MCF 10A (cell line): ENCODE measurements around the gene PTPN5. TPM values are rescaled to one million over a fixed set of nuclear protein-coding genes. Genes with fewer than 3 reads are reported as not detected.

Experiments used
- BruUV-seq: library from RNA; stranded (reverse); fragments of 400-500 nt; replicated peaks from 2 replicates; lab custom pipeline; 2021; lab: Mats Ljungman, UMichigan
- CTCF ChIA-PET: fragments of 300-600 bp; sonication (Branson Sonifier 250); formaldehyde crosslinking; extraction: SDS; loops from one replicate; lab custom pipeline; 2021; ENCODE audit warnings: antibody characterized with exemption, inconsistent platforms; lab: Yijun Ruan, JAX
- POLR2A ChIA-PET: fragments of 300-600, 350-650 bp; sonication (Branson Sonifier 250); formaldehyde crosslinking; extraction: SDS; loops from one replicate; lab custom pipeline; 2020; ENCODE audit warnings: antibody characterized with exemption, inconsistent platforms; lab: Yijun Ruan, JAX
- DNase-seq: peaks from one replicate; pipeline ENCODE4 v3.0.0-alpha.2; 2018; ENCODE audit not compliant: unreplicated experiment
- H3K27ac Mint-ChIP-seq: one replicate; pipeline ENCODE4 v1.8.0; 2022; ENCODE audit warnings: mild to moderate bottlenecking, low read depth, mixed read lengths; ENCODE audit not compliant: unreplicated experiment
- H3K27me3 Mint-ChIP-seq: one replicate; pipeline ENCODE4 v1.8.0; 2022; ENCODE audit warnings: mixed read lengths; ENCODE audit not compliant: insufficient read depth, unreplicated experiment
- H3K36me3 Mint-ChIP-seq: one replicate; pipeline ENCODE4 v1.8.0; 2022; ENCODE audit warnings: mild to moderate bottlenecking, moderate library complexity, mixed read lengths; ENCODE audit not compliant: insufficient read depth, unreplicated experiment
- H3K4me1 Mint-ChIP-seq: one replicate; pipeline ENCODE4 v1.8.0; 2022; ENCODE audit warnings: mixed read lengths; ENCODE audit not compliant: insufficient read depth, unreplicated experiment
- H3K4me3 Mint-ChIP-seq: one replicate; pipeline ENCODE4 v1.8.0; 2022; ENCODE audit warnings: mild to moderate bottlenecking, moderate library complexity, mixed read lengths; ENCODE audit not compliant: unreplicated experiment
- H3K9me3 Mint-ChIP-seq: one replicate; pipeline ENCODE4 v1.8.0; 2022; ENCODE audit warnings: mixed read lengths; ENCODE audit not compliant: unreplicated experiment
- intact Hi-C: fragments of 100-400 bp; cut with micrococcal nuclease; formaldehyde crosslinking; loops from 2 replicates; pipeline ENCODE4 v1.14.1; 2022
- total RNA-seq: library from RNA; stranded (reverse); gene quantifications from 2 replicates; pipeline ENCODE4 v1.2.3, GENCODE V29; 2022
- TF ChIP-seq, protein P1 (sequence below): fragments of 200-600 bp; IDR thresholded peaks from one replicate; pipeline ENCODE4 v1.8.0; 2022; ENCODE audit warnings: antibody characterized with exemption, mild to moderate bottlenecking; ENCODE audit not compliant: unreplicated experiment

Gene PTPN5
- total RNA-seq, 1 experiment from 2014 or later, result not detected

DNA sequence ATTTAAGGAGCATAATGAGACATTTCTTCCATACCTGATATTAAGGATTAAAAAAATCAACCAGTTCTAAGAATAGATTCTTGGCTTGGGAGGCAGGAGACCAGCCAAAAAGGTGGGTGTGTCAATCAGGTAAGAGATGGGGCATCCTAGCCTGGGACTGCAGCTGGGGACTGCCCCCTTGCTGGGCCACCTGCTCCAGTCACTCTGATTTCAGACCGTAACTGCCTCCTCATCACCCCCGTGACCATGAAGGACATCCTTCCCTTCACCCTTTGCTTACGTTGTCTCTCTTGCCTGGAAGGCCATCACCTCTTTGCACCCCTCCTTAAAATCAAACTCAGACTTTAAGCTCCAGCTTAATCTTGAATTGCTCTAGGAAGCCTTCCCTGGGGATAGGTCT is 17.9 kb downstream of the PTPN5 start:
- Mint-ChIP-seq H3K36me3 (no peaks in the 10 kb centered on the region), H3K4me3 (no peak overlapping the region), H3K4me1 (no peaks in the 10 kb centered on the region), H3K27ac (no peak overlapping the region), H3K9me3 (no peaks in the 10 kb centered on the region), H3K27me3 (peaks cover 28% of the 10 kb centered on the region)
- intact Hi-C loops, result no loop called here
- TF ChIP-seq, protein P1, sequence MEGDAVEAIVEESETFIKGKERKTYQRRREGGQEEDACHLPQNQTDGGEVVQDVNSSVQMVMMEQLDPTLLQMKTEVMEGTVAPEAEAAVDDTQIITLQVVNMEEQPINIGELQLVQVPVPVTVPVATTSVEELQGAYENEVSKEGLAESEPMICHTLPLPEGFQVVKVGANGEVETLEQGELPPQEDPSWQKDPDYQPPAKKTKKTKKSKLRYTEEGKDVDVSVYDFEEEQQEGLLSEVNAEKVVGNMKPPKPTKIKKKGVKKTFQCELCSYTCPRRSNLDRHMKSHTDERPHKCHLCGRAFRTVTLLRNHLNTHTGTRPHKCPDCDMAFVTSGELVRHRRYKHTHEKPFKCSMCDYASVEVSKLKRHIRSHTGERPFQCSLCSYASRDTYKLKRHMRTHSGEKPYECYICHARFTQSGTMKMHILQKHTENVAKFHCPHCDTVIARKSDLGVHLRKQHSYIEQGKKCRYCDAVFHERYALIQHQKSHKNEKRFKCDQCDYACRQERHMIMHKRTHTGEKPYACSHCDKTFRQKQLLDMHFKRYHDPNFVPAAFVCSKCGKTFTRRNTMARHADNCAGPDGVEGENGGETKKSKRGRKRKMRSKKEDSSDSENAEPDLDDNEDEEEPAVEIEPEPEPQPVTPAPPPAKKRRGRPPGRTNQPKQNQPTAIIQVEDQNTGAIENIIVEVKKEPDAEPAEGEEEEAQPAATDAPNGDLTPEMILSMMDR, result no peak
- no TSS peak for BruUV-seq
- DNase-seq, result no peak
- CTCF ChIA-PET, result interaction anchor here (0.7 to 7.8 kb wide), 4 partner anchors 9 to 140 kb away, joined by 3 to 68 read pairs (median 4); partner anchors contain the start of gene SPTY2D1
- POLR2A ChIA-PET, result interaction anchor here (0.6 kb wide), 2 partner anchors 96 to 192 kb away, joined by 3 to 4 read pairs; no protein-coding TSS in a partner anchor

DNA sequence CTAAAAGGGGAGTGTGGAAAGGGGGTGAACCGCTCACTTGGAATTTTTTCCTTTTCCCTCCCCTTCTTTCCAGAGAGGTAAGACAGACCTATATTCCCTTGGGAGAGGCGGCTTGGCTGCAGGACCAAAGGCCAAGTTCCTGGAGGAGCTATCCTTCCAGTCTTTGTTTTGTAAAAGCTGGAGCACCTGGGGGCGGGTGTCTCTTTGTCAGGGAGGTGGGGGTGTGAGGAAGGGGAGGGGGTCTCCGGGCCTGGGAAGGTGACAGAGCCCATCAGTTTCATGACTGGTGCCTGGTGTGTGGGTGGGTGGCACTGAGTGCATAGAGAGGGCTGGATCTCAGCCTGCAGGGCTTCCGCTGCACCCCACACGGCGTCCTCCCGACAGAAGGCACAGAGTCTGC is 18.5 kb downstream of the PTPN5 start:
- H3K27ac Mint-ChIP-seq, result no peak overlapping the region
- H3K9me3 Mint-ChIP-seq, result no peaks in the 10 kb centered on the region
- ChIA-PET POLR2A (interaction anchor here (0.6 kb wide), 1 partner anchor 95 kb away, joined by 3 read pairs; no protein-coding TSS in a partner anchor), CTCF (interaction anchor here (7.8 kb wide), 1 partner anchor 9 kb away, joined by 68 read pairs; no protein-coding TSS in a partner anchor)
- TF ChIP-seq, protein P1, result no peak
- H3K4me3 Mint-ChIP-seq, result no peak overlapping the region
- DNase-seq, result no peak
- no peaks in the 10 kb centered on the region for H3K4me1 Mint-ChIP-seq
- H3K36me3 Mint-ChIP-seq, result no peaks in the 10 kb centered on the region
- intact Hi-C loops, result no loop called here
- H3K27me3 Mint-ChIP-seq, result peaks cover 28% of the 10 kb centered on the region
- BruUV-seq, result no TSS peak

DNA sequence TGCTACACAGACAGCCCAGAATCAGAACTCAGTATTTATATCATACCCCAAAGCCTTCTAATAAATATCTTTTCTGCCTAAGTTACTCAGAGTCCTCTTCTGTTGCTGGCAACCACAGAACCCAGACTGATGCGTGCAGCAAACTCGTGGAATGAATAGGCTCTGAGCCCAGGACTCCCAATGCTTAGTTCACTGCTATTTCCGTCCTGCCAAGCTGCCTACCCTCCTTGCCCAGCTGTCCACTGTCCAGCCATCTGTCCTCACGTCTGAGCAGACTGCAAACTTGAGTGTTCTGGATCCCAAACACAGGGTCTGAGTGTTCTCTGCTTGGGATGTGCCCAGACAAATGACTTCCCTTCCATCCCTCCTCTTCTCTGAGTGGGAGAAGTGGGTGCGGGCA is 19.4 kb downstream of the PTPN5 start:
- ChIA-PET CTCF (interaction anchor here (1.6 kb wide), 1 partner anchor 30 kb away, joined by 6 read pairs; no protein-coding TSS in a partner anchor), POLR2A (no interaction called here)
- Mint-ChIP-seq H3K9me3 (no peaks in the 10 kb centered on the region), H3K36me3 (no peaks in the 10 kb centered on the region), H3K4me1 (no peaks in the 10 kb centered on the region), H3K4me3 (no peak overlapping the region), H3K27ac (no peak overlapping the region), H3K27me3 (peaks cover 28% of the 10 kb centered on the region)
- TF ChIP-seq, protein P1, result no peak
- intact Hi-C loops, result no loop called here
- no peak for DNase-seq
- BruUV-seq, result no TSS peak

DNA sequence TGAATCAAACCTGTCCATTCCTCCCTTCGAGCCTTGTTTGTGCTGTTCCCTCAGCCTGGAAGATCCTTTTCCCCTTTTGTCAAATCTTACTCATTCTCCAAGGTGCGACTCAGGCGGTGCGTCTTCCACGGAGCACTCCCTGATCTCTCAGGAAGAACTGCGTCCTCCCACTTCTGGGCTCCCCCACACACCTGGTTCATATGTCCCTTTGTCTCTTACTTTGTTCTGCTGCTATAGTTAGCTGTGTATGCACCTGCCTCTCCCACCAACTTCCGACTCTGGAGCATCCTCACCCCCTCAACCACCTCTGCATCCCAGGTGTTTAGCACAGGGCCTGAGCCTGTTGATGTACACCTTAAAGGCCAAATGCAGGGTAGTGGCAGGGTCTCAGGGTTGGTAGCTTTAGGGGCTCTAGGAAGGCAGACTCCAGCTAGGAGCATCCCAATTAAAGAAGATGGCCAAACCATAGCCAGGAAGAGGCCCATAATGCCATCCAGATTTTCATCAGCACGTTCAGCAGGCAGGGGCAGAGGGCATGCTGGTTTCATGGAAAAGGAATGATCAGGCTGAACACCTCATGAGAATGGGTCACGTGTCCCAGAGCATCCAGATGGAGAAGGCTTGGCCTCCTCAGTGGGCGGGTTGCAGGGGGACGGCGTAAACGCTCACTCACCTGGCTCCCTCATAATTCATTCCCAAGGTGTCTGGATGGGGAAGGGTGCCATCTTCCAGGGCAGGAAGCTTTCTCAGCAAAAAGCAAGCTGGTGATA is 20.1 kb downstream of the PTPN5 start:
- Mint-ChIP-seq H3K4me1 (no peaks in the 10 kb centered on the region), H3K27me3 (peaks cover 28% of the 10 kb centered on the region), H3K4me3 (no peak overlapping the region), H3K9me3 (no peaks in the 10 kb centered on the region), H3K27ac (no peak overlapping the region), H3K36me3 (no peaks in the 10 kb centered on the region)
- CTCF ChIA-PET, result interaction anchor here (0.5 to 1.6 kb wide), 2 partner anchors 31 to 37 kb away, joined by 5 to 6 read pairs; no protein-coding TSS in a partner anchor
- TF ChIP-seq, protein P1, result no peak
- intact Hi-C loops, result no loop called here
- no peak for DNase-seq
- no TSS peak for BruUV-seq
- POLR2A ChIA-PET, result no interaction called here
